ENCODE data around the gene COL5A1. TPM values are rescaled to one million over a fixed set of nuclear protein-coding genes. Genes with fewer than 3 reads are reported as not detected.

The COL5A1 gene
- total and polyA plus RNA-seq, 2 experiments from 2014 or later = 2.5 to 13.1 TPM

DNA sequence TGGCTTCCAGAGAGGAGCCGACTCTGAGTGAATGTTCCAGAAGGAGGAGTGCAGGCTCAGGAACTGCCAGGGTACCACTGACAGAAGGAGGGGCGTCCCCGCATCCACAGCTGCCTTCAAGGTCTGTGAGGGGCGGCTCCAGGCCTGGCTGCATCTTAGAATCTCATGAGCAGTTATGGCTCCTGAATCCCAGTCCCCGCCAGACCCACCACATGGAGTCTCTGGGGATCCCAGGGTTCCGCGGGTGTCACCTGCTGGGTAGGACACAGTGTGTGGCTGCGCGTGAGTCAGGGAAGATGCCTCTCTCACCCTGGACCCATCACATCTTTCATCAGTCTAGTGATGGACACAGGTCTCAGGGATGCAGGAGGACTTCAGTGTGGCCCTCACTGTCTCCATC is 79.2 kb downstream of the COL5A1 start:
- no peaks in the 10 kb centered on the region for H3K36me3 Mint-ChIP-seq (ENCODE audit: low read depth)
- no peaks in the 10 kb centered on the region for H3K9me3 Mint-ChIP-seq
- Histone ChIP-seq H3K27ac (ENCODE audit: low read depth) (no peak overlapping the region), H3K79me2 (replicated peaks; ENCODE audit: insufficient read depth) (no peaks in the 10 kb centered on the region), H4K20me1 (replicated peaks; ENCODE audit: insufficient read depth) (no peaks in the 10 kb centered on the region), H3K4me2 (no peak overlapping the region), H2AFZ (no peak overlapping the region), H3F3A (replicated peaks; ENCODE audit: low read depth) (no peaks in the 10 kb centered on the region), H3K4me1 (ENCODE audit: insufficient read depth) (no peaks in the 10 kb centered on the region), H3K4me3 (no peak overlapping the region), H3K36me3 (ENCODE audit: insufficient read depth) (no peaks in the 10 kb centered on the region), H3K27me3 (ENCODE audit: insufficient read depth) (no peaks in the 10 kb centered on the region), H3K9me2 (ENCODE audit: insufficient read depth) (no peaks in the 10 kb centered on the region)
- peaks cover 5% of the 10 kb centered on the region for H3K27me3 Mint-ChIP-seq (ENCODE audit: insufficient read depth, low read depth, poor library complexity)
- ATAC-seq (no peak), DNase-seq (ENCODE audit: low spot score) (no peak)
- no peak overlapping the region for H3K4me3 Mint-ChIP-seq
- TF ChIP-seq, protein P1, sequence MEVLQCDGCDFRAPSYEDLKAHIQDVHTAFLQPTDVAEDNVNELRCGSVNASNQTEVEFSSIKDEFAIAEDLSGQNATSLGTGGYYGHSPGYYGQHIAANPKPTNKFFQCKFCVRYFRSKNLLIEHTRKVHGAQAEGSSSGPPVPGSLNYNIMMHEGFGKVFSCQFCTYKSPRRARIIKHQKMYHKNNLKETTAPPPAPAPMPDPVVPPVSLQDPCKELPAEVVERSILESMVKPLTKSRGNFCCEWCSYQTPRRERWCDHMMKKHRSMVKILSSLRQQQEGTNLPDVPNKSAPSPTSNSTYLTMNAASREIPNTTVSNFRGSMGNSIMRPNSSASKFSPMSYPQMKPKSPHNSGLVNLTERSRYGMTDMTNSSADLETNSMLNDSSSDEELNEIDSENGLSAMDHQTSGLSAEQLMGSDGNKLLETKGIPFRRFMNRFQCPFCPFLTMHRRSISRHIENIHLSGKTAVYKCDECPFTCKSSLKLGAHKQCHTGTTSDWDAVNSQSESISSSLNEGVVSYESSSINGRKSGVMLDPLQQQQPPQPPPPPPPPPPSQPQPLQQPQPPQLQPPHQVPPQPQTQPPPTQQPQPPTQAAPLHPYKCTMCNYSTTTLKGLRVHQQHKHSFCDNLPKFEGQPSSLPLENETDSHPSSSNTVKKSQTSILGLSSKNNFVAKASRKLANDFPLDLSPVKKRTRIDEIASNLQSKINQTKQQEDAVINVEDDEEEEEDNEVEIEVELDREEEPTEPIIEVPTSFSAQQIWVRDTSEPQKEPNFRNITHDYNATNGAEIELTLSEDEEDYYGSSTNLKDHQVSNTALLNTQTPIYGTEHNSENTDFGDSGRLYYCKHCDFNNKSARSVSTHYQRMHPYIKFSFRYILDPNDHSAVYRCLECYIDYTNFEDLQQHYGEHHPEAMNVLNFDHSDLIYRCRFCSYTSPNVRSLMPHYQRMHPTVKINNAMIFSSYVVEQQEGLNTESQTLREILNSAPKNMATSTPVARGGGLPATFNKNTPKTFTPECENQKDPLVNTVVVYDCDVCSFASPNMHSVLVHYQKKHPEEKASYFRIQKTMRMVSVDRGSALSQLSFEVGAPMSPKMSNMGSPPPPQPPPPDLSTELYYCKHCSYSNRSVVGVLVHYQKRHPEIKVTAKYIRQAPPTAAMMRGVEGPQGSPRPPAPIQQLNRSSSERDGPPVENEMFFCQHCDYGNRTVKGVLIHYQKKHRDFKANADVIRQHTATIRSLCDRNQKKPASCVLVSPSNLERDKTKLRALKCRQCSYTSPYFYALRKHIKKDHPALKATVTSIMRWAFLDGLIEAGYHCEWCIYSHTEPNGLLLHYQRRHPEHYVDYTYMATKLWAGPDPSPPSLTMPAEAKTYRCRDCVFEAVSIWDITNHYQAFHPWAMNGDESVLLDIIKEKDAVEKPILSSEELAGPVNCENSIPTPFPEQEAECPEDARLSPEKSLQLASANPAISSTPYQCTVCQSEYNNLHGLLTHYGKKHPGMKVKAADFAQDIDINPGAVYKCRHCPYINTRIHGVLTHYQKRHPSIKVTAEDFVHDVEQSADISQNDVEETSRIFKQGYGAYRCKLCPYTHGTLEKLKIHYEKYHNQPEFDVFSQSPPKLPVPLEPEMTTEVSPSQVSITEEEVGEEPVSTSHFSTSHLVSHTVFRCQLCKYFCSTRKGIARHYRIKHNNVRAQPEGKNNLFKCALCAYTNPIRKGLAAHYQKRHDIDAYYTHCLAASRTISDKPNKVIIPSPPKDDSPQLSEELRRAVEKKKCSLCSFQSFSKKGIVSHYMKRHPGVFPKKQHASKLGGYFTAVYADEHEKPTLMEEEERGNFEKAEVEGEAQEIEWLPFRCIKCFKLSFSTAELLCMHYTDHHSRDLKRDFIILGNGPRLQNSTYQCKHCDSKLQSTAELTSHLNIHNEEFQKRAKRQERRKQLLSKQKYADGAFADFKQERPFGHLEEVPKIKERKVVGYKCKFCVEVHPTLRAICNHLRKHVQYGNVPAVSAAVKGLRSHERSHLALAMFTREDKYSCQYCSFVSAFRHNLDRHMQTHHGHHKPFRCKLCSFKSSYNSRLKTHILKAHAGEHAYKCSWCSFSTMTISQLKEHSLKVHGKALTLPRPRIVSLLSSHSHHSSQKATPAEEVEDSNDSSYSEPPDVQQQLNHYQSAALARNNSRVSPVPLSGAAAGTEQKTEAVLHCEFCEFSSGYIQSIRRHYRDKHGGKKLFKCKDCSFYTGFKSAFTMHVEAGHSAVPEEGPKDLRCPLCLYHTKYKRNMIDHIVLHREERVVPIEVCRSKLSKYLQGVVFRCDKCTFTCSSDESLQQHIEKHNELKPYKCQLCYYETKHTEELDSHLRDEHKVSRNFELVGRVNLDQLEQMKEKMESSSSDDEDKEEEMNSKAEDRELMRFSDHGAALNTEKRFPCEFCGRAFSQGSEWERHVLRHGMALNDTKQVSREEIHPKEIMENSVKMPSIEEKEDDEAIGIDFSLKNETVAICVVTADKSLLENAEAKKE (CRISPR knock-in tag; IDR thresholded peaks at IDR 0.05) = no peak
- TF ChIP-seq ZNF331 (CRISPR knock-in tag; IDR thresholded peaks at IDR 0.05; ENCODE audit: low read depth) (no peak), EZH2 (IDR thresholded peaks at IDR 0.05; ENCODE audit: low read depth, unreplicated experiment) (no peak), ZNF114 (CRISPR knock-in tag; IDR thresholded peaks at IDR 0.05) (no peak), NANOG (IDR thresholded peaks at IDR 0.05; ENCODE audit: borderline replicate concordance) (no peak), POLR2AphosphoS5 (IDR thresholded peaks at IDR 0.05; ENCODE audit: low read depth) (no peak), JUNB (IDR thresholded peaks at IDR 0.05; ENCODE audit: unreplicated experiment) (no peak), CTCF (conservative IDR thresholded peaks at IDR 0.05; ENCODE audit: low read depth in 2 of 2) (no peak), CREB1 (CRISPR knock-in tag; IDR thresholded peaks at IDR 0.05; ENCODE audit: low read depth) (no peak), EZH2phosphoT487 (IDR thresholded peaks at IDR 0.05; ENCODE audit: unreplicated experiment) (no peak), STAT1 (IDR thresholded peaks at IDR 0.05; ENCODE audit: unreplicated experiment) (no peak)
- TF ChIP-seq, protein P2, sequence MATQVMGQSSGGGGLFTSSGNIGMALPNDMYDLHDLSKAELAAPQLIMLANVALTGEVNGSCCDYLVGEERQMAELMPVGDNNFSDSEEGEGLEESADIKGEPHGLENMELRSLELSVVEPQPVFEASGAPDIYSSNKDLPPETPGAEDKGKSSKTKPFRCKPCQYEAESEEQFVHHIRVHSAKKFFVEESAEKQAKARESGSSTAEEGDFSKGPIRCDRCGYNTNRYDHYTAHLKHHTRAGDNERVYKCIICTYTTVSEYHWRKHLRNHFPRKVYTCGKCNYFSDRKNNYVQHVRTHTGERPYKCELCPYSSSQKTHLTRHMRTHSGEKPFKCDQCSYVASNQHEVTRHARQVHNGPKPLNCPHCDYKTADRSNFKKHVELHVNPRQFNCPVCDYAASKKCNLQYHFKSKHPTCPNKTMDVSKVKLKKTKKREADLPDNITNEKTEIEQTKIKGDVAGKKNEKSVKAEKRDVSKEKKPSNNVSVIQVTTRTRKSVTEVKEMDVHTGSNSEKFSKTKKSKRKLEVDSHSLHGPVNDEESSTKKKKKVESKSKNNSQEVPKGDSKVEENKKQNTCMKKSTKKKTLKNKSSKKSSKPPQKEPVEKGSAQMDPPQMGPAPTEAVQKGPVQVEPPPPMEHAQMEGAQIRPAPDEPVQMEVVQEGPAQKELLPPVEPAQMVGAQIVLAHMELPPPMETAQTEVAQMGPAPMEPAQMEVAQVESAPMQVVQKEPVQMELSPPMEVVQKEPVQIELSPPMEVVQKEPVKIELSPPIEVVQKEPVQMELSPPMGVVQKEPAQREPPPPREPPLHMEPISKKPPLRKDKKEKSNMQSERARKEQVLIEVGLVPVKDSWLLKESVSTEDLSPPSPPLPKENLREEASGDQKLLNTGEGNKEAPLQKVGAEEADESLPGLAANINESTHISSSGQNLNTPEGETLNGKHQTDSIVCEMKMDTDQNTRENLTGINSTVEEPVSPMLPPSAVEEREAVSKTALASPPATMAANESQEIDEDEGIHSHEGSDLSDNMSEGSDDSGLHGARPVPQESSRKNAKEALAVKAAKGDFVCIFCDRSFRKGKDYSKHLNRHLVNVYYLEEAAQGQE (IDR thresholded peaks at IDR 0.05; ENCODE audit: unreplicated experiment) = no peak
- H3K4me1 Mint-ChIP-seq = peaks cover 3% of the 10 kb centered on the region; the same call in 1 of the 3 replicates
- no peak overlapping the region for H3K27ac Mint-ChIP-seq

All from GM23338 (cell line).